Measurements from ENCODE around the gene LYRM2. TPM values are rescaled to one million over a fixed set of nuclear protein-coding genes. Genes with fewer than 3 reads are reported as not detected.

The LYRM2 gene
- total RNA-seq, 4 donors from 2014 or later: 10.3 to 24.8 (median 11.5) TPM

GRCh38 chr6:89536231-89536630 lies 102.3 kb downstream of the LYRM2 start:
- DNase-seq: no peak
- TF ChIP-seq CTCF (IDR thresholded peaks at IDR 0.05) (no peak), POLR2A (IDR thresholded peaks at IDR 0.05) (no peak)

GRCh38 chr6:89530982-89531381 lies 107.6 kb downstream of the LYRM2 start:
- no peak for TF ChIP-seq POLR2A (IDR thresholded peaks at IDR 0.05)
- no peak for TF ChIP-seq CTCF (IDR thresholded peaks at IDR 0.05)
- no peak for DNase-seq
- Histone ChIP-seq H3K27ac (no peak overlapping the region), H3K4me3 (no peak overlapping the region), H3K27me3 (no peaks in the 10 kb centered on the region), H3K4me1 (no peaks in the 10 kb centered on the region), H3K36me3 (no peaks in the 10 kb centered on the region), H3K9me3 (no peaks in the 10 kb centered on the region)

More at GRCh38 chr6:89536231-89536630, 102.3 kb downstream of the LYRM2 start:
- Histone ChIP-seq H3K27ac (no peak overlapping the region), H3K4me3 (no peak overlapping the region), H3K9me3 (no peaks in the 10 kb centered on the region), H3K27me3 (no peaks in the 10 kb centered on the region), H3K36me3 (no peaks in the 10 kb centered on the region), H3K4me1 (no peaks in the 10 kb centered on the region)

GRCh38 chr6:89528866-89529265 lies 109.7 kb downstream of the LYRM2 start:
- H3K9me3 ChIP-seq: no peaks in the 10 kb centered on the region
- H3K4me3 ChIP-seq: no peak overlapping the region
- H3K36me3 ChIP-seq: no peaks in the 10 kb centered on the region
- no peak for DNase-seq
- TF ChIP-seq POLR2A (IDR thresholded peaks at IDR 0.05) (no peak), CTCF (IDR thresholded peaks at IDR 0.05) (no peak)
- no peaks in the 10 kb centered on the region for H3K4me1 ChIP-seq
- H3K27ac ChIP-seq: no peak overlapping the region
- H3K27me3 ChIP-seq: no peaks in the 10 kb centered on the region

- H3K4me1 ChIP-seq: no peaks in the 10 kb centered on the region
- no peaks in the 10 kb centered on the region for H3K9me3 ChIP-seq
- TF ChIP-seq CTCF (IDR thresholded peaks at IDR 0.05): no peak
- TF ChIP-seq POLR2A (IDR thresholded peaks at IDR 0.05): no peak
- no peak for DNase-seq
- H3K27ac ChIP-seq: no peak overlapping the region
- H3K4me3 ChIP-seq: no peak overlapping the region
- H3K36me3 ChIP-seq: no peaks in the 10 kb centered on the region
- H3K27me3 ChIP-seq: no peaks in the 10 kb centered on the region
Observed at GRCh38 chr6:89527634-89528033, 110.9 kb downstream of the LYRM2 start.

GRCh38 chr6:89526563-89526869 lies 112.0 kb downstream of the LYRM2 start:
- Histone ChIP-seq H3K4me1 (no peaks in the 10 kb centered on the region), H3K27me3 (no peaks in the 10 kb centered on the region), H3K36me3 (no peaks in the 10 kb centered on the region), H3K9me3 (no peaks in the 10 kb centered on the region), H3K4me3 (no peak overlapping the region), H3K27ac (no peak overlapping the region)
- DNase-seq: no peak
- TF ChIP-seq CTCF (IDR thresholded peaks at IDR 0.05): no peak
